ENCODE measurements around the gene VSTM2B.

DNA sequence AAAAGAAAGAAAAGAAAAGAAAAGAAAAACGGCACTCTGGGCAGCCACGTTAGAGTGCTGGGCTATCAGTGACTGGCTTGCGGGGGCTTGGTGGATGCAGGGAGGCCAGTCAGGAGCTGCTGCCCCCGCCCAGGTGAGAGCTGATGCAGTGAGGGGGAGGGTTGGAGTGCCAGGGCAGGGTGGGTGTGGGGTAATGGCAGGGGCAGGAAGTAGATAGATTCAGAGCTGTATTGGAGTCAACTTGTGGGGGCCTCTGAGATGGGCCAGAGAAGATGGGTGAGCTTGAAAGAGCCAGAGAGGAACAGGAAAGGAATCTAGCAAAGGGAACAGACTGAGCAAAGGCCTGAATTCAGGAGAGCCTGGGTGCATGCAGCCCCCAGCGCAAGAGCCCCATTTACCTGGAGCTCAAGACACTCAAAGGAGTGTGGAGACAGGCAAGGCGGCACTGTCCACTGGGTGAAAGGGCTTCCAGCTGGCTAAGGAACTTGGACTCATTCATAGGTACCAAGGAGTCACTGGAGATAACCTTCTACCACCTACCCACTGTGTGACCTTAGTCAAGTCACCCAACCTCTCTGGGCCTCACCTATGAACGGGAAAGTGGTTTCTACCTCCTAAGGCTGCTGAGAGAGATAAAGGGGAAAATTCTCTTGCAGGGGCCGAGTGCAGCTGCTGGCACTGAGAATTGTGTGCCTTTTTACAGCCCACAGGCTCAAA is 20.2 kb downstream of the VSTM2B start:
- TF ChIP-seq, protein P1, sequence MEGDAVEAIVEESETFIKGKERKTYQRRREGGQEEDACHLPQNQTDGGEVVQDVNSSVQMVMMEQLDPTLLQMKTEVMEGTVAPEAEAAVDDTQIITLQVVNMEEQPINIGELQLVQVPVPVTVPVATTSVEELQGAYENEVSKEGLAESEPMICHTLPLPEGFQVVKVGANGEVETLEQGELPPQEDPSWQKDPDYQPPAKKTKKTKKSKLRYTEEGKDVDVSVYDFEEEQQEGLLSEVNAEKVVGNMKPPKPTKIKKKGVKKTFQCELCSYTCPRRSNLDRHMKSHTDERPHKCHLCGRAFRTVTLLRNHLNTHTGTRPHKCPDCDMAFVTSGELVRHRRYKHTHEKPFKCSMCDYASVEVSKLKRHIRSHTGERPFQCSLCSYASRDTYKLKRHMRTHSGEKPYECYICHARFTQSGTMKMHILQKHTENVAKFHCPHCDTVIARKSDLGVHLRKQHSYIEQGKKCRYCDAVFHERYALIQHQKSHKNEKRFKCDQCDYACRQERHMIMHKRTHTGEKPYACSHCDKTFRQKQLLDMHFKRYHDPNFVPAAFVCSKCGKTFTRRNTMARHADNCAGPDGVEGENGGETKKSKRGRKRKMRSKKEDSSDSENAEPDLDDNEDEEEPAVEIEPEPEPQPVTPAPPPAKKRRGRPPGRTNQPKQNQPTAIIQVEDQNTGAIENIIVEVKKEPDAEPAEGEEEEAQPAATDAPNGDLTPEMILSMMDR (IDR thresholded peaks at IDR 0.05; ENCODE audit: low read depth, low read length, missing input control), result no peak
- TF ChIP-seq RAD21 (IDR thresholded peaks at IDR 0.05) (no peak), EGR1 (IDR thresholded peaks at IDR 0.05; ENCODE audit: low read depth in 2 of 2) (no peak), MAX (IDR thresholded peaks at IDR 0.05) (no peak), ATF3 (IDR thresholded peaks at IDR 0.05) (no peak), FOXA1 (IDR thresholded peaks at IDR 0.05) (no peak), HNF4A (conservative IDR thresholded peaks at IDR 0.05) (no peak)
- TF ChIP-seq, protein P2, sequence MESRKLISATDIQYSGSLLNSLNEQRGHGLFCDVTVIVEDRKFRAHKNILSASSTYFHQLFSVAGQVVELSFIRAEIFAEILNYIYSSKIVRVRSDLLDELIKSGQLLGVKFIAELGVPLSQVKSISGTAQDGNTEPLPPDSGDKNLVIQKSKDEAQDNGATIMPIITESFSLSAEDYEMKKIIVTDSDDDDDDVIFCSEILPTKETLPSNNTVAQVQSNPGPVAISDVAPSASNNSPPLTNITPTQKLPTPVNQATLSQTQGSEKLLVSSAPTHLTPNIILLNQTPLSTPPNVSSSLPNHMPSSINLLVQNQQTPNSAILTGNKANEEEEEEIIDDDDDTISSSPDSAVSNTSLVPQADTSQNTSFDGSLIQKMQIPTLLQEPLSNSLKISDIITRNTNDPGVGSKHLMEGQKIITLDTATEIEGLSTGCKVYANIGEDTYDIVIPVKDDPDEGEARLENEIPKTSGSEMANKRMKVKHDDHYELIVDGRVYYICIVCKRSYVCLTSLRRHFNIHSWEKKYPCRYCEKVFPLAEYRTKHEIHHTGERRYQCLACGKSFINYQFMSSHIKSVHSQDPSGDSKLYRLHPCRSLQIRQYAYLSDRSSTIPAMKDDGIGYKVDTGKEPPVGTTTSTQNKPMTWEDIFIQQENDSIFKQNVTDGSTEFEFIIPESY (IDR thresholded peaks at IDR 0.05), result no peak
